ENCODE data around the gene ZC3H6.

- TF ChIP-seq, protein P1, sequence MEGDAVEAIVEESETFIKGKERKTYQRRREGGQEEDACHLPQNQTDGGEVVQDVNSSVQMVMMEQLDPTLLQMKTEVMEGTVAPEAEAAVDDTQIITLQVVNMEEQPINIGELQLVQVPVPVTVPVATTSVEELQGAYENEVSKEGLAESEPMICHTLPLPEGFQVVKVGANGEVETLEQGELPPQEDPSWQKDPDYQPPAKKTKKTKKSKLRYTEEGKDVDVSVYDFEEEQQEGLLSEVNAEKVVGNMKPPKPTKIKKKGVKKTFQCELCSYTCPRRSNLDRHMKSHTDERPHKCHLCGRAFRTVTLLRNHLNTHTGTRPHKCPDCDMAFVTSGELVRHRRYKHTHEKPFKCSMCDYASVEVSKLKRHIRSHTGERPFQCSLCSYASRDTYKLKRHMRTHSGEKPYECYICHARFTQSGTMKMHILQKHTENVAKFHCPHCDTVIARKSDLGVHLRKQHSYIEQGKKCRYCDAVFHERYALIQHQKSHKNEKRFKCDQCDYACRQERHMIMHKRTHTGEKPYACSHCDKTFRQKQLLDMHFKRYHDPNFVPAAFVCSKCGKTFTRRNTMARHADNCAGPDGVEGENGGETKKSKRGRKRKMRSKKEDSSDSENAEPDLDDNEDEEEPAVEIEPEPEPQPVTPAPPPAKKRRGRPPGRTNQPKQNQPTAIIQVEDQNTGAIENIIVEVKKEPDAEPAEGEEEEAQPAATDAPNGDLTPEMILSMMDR (IDR thresholded peaks at IDR 0.05) = no peak
- TF ChIP-seq NR3C1 (IDR thresholded peaks at IDR 0.05) (no peak), BHLHE40 (IDR thresholded peaks at IDR 0.05; ENCODE audit: low read depth, low read length) (no peak), EP300 (IDR thresholded peaks at IDR 0.05) (no peak), MAFK (IDR thresholded peaks at IDR 0.05; ENCODE audit: partially characterized antibody) (no peak), MYC (IDR thresholded peaks at IDR 0.05; ENCODE audit: borderline replicate concordance, low read length) (no peak), HDAC2 (IDR thresholded peaks at IDR 0.05) (no peak)
- TF ChIP-seq, protein P2, sequence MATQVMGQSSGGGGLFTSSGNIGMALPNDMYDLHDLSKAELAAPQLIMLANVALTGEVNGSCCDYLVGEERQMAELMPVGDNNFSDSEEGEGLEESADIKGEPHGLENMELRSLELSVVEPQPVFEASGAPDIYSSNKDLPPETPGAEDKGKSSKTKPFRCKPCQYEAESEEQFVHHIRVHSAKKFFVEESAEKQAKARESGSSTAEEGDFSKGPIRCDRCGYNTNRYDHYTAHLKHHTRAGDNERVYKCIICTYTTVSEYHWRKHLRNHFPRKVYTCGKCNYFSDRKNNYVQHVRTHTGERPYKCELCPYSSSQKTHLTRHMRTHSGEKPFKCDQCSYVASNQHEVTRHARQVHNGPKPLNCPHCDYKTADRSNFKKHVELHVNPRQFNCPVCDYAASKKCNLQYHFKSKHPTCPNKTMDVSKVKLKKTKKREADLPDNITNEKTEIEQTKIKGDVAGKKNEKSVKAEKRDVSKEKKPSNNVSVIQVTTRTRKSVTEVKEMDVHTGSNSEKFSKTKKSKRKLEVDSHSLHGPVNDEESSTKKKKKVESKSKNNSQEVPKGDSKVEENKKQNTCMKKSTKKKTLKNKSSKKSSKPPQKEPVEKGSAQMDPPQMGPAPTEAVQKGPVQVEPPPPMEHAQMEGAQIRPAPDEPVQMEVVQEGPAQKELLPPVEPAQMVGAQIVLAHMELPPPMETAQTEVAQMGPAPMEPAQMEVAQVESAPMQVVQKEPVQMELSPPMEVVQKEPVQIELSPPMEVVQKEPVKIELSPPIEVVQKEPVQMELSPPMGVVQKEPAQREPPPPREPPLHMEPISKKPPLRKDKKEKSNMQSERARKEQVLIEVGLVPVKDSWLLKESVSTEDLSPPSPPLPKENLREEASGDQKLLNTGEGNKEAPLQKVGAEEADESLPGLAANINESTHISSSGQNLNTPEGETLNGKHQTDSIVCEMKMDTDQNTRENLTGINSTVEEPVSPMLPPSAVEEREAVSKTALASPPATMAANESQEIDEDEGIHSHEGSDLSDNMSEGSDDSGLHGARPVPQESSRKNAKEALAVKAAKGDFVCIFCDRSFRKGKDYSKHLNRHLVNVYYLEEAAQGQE (IDR thresholded peaks at IDR 0.05) = no peak
Observed at GRCh38 chr2:112290648-112291047, 15.3 kb downstream of the ZC3H6 start.

Data from A549 (cell line).